HEK293 (cell line): ENCODE data around the gene EPHA2.

Experiments used
- ATF2 ChIP-seq: fragments of 450-650 bp; formaldehyde crosslinking; IDR thresholded peaks from 2 replicates; pipeline ENCODE4 v1.5.1; 2016; ENCODE audit warnings: missing biosample characterization, missing genetic modification characterization, low read depth
- GFI1B ChIP-seq: fragments of 450-650 bp; formaldehyde crosslinking; IDR thresholded peaks from 2 replicates; pipeline ENCODE4 v1.5.1; 2016; ENCODE audit warnings: missing biosample characterization, missing genetic modification characterization
- GLIS2 ChIP-seq: fragments of 450-650 bp; formaldehyde crosslinking; IDR thresholded peaks from 2 replicates; pipeline ENCODE4 v1.5.1; 2016; ENCODE audit warnings: missing biosample characterization, missing genetic modification characterization
- IKZF3 ChIP-seq: fragments of 450-650 bp; IDR thresholded peaks from 2 replicates; pipeline ENCODE4 v1.5.0; 2018; ENCODE audit warnings: missing biosample characterization, mild to moderate bottlenecking, missing genetic modification characterization, moderate library complexity
- KLF7 ChIP-seq: fragments of 450-650 bp; formaldehyde crosslinking; IDR thresholded peaks from 2 replicates; pipeline ENCODE4 v1.5.1; 2016; ENCODE audit warnings: missing biosample characterization, missing genetic modification characterization, borderline replicate concordance
- PRDM10 ChIP-seq: fragments of 450-650 bp; formaldehyde crosslinking; IDR thresholded peaks from 2 replicates; pipeline ENCODE4 v1.5.1; 2016; ENCODE audit warnings: missing biosample characterization, missing genetic modification characterization
- PRDM4 ChIP-seq: fragments of 450-650 bp; formaldehyde crosslinking; IDR thresholded peaks from 2 replicates; pipeline ENCODE4 v1.5.1; 2017; ENCODE audit warnings: missing biosample characterization, missing genetic modification characterization
- YY1 ChIP-seq: fragments of 450-650 bp; formaldehyde crosslinking; IDR thresholded peaks from 2 replicates; pipeline ENCODE4 v1.5.1; 2018; ENCODE audit warnings: missing biosample characterization, missing genetic modification characterization
- ZBTB1 ChIP-seq: fragments of 450-650 bp; formaldehyde crosslinking; IDR thresholded peaks from 2 replicates; pipeline ENCODE4 v1.5.1; 2016; ENCODE audit warnings: missing biosample characterization, missing genetic modification characterization
- ZBTB21 ChIP-seq: fragments of 450-650 bp; formaldehyde crosslinking; IDR thresholded peaks from 2 replicates; pipeline ENCODE4 v1.5.1; 2017; ENCODE audit warnings: missing biosample characterization, missing genetic modification characterization
- ZBTB44 ChIP-seq: fragments of 450-650 bp; IDR thresholded peaks from 2 replicates; pipeline ENCODE4 v1.5.1; 2018; ENCODE audit warnings: missing biosample characterization, mild to moderate bottlenecking, missing genetic modification characterization
- ZNF157 ChIP-seq: fragments of 450-650 bp; formaldehyde crosslinking; IDR thresholded peaks from 2 replicates; pipeline ENCODE4 v1.5.1; 2016; ENCODE audit warnings: missing biosample characterization, missing genetic modification characterization
- ZNF16 ChIP-seq: fragments of 450-650 bp; formaldehyde crosslinking; IDR thresholded peaks from 2 replicates; pipeline ENCODE4 v1.5.1; 2016; ENCODE audit warnings: low read depth, missing biosample characterization, missing genetic modification characterization
- ZNF175 ChIP-seq: fragments of 450-650 bp; formaldehyde crosslinking; IDR thresholded peaks from 2 replicates; pipeline ENCODE4 v1.5.1; 2016; ENCODE audit warnings: missing biosample characterization, missing genetic modification characterization
- ZNF248 ChIP-seq: fragments of 450-650 bp; formaldehyde crosslinking; IDR thresholded peaks from 2 replicates; pipeline ENCODE4 v1.5.1; 2017; ENCODE audit warnings: missing biosample characterization, missing genetic modification characterization
- ZNF280D ChIP-seq: fragments of 450-650 bp; formaldehyde crosslinking; IDR thresholded peaks from 2 replicates; pipeline ENCODE4 v1.5.1; 2016; ENCODE audit warnings: missing biosample characterization, missing genetic modification characterization
- ZNF311 ChIP-seq: fragments of 450-650 bp; formaldehyde crosslinking; IDR thresholded peaks from 2 replicates; pipeline ENCODE4 v1.5.1; 2017; ENCODE audit warnings: missing biosample characterization, missing genetic modification characterization, borderline replicate concordance
- ZNF37A ChIP-seq: fragments of 450-650 bp; IDR thresholded peaks from 2 replicates; pipeline ENCODE4 v1.5.1; 2018; ENCODE audit warnings: missing biosample characterization, missing genetic modification characterization
- ZNF394 ChIP-seq: fragments of 450-650 bp; formaldehyde crosslinking; IDR thresholded peaks from 2 replicates; pipeline ENCODE4 v1.5.1; 2016; ENCODE audit warnings: missing biosample characterization, missing genetic modification characterization, mild to moderate bottlenecking, moderate library complexity, borderline replicate concordance
- ZNF398 ChIP-seq: fragments of 450-650 bp; formaldehyde crosslinking; IDR thresholded peaks from 2 replicates; pipeline ENCODE4 v1.5.1; 2017; ENCODE audit warnings: missing biosample characterization, missing genetic modification characterization
- ZNF48 ChIP-seq: fragments of 450-650 bp; formaldehyde crosslinking; IDR thresholded peaks from 2 replicates; pipeline ENCODE4 v1.5.1; 2016; ENCODE audit warnings: missing biosample characterization, missing genetic modification characterization
- ZNF544 ChIP-seq: fragments of 450-650 bp; formaldehyde crosslinking; IDR thresholded peaks from 2 replicates; pipeline ENCODE4 v1.5.0; 2017; ENCODE audit warnings: missing biosample characterization, missing genetic modification characterization
- ZNF561 ChIP-seq: fragments of 450-650 bp; IDR thresholded peaks from 2 replicates; pipeline ENCODE4 v1.5.1; 2018; ENCODE audit warnings: missing biosample characterization, missing genetic modification characterization, borderline replicate concordance
- ZNF791 ChIP-seq: fragments of 450-650 bp; formaldehyde crosslinking; IDR thresholded peaks from 2 replicates; pipeline ENCODE4 v1.5.1; 2016; ENCODE audit warnings: missing biosample characterization, missing genetic modification characterization
- ZSCAN4 ChIP-seq: fragments of 450-650 bp; formaldehyde crosslinking; IDR thresholded peaks from 2 replicates; pipeline ENCODE4 v1.5.1; 2017; ENCODE audit warnings: missing biosample characterization, missing genetic modification characterization

Gene EPHA2

GRCh38 chr1:16122916-16123315 is 33.0 kb downstream of the EPHA2 start (continued):
- TF ChIP-seq ZNF175 = no peak
- peak; percentile 94 for TF ChIP-seq GFI1B (tag by site-specific recombination)
- no peak for TF ChIP-seq ZNF37A (tag by site-specific recombination)
- TF ChIP-seq ZSCAN4 (tag by site-specific recombination) = peak; percentile 70
- TF ChIP-seq ZNF561 (tag by site-specific recombination) = peak; percentile 91; the same call in 1 of the 2 replicates
- peak; percentile 98 for TF ChIP-seq ATF2
- TF ChIP-seq IKZF3 (tag by site-specific recombination) = peak; percentile 99
- no peak for TF ChIP-seq ZNF157
- TF ChIP-seq ZNF311 (tag by site-specific recombination) = no peak
- TF ChIP-seq PRDM10 (tag by site-specific recombination) = peak; percentile 86
- peak; percentile 98 for TF ChIP-seq ZBTB21 (tag by site-specific recombination)
- no peak for TF ChIP-seq ZNF248 (tag by site-specific recombination)
- TF ChIP-seq KLF7 (tag by site-specific recombination) = peak; percentile 99
- no peak for TF ChIP-seq ZNF48 (tag by site-specific recombination)
- TF ChIP-seq ZNF16 (tag by site-specific recombination) = peak; percentile 98
- peak; percentile 99 for TF ChIP-seq PRDM4 (tag by site-specific recombination)
- TF ChIP-seq GLIS2 (tag by site-specific recombination) = peak; percentile 78
- peak; percentile 99 for TF ChIP-seq ZBTB1 (tag by site-specific recombination)
- TF ChIP-seq ZBTB44 (tag by site-specific recombination) = peak; percentile 95
- peak; percentile 84; the same call in 1 of the 2 replicates for TF ChIP-seq ZNF394
- TF ChIP-seq YY1 (tag by site-specific recombination) = no peak; the same call in 1 of the 2 replicates
- TF ChIP-seq ZNF791 (tag by site-specific recombination) = no peak
- peak; percentile 90 for TF ChIP-seq ZNF398 (tag by site-specific recombination)
- no peak for TF ChIP-seq ZNF544 (tag by site-specific recombination)
- no peak for TF ChIP-seq ZNF280D
